Stimulated activated CD8-positive, alpha-beta memory T cell treated with anti-CD3 and anti-CD28 coated beads, Interleukin-2, amount 100 ng/mL, for 48 hours (primary cell): ENCODE measurements around the gene AAK1.
"Not testable (repeated sequence)": the region's sequence is repeated elsewhere in the genome, so short reads cannot be mapped to it uniquely, and the experiment has no call there.

Experiments used
- DNase-seq, 2 donors: peaks; one replicate each; pipeline ENCODE4 v3.0.0-alpha.2; 2020; ENCODE audit warnings: low read depth in 2 of 2

Gene AAK1

GRCh38 chr2:69643602-69644505 lies at the start of gene AAK1:
AAK1 (minus strand) TSS chr2:69643739; CDS start chr2:69643040, 699 bp downstream.
- DNase-seq: peak; percentile 84 to 88

DNA sequence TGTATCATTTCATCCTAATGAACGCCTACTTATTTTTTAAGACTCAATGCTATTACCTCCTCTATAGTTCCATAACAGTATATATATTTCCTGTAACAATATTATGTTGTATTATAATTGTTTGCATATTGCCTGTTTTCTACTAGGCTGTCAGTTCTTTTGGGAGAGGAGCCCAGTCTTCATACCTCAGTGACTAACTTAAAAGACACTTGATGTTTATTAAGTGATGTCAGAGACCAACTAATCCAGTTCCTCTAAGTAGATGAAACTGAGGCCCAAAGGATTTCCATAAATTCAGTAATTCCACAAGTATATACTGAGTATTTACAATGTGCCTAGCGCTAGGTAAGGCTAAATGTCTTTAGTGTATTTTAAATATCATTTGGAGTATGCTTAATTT lies 48.9 kb upstream of the AAK1 start:
- no peak for DNase-seq

DNA sequence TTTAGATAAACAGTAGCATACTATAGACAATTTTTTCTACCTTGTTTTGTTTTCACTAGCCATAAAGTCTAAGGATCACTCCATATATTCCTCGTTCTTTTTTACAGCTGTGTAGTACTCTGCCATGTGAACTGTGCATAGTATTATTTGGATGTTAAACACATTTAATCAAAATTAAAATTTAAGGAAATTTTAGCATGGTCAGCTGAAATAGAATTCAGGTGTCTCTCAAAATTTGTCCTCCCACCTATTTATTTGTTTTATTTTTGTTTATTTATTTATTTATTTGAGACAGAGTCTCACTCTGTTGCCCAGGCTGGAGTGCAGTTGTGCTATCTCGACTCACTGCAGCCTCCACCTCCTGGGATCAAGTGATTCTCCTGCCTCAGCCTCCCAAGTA lies 46.4 kb upstream of the AAK1 start:
- no peak for DNase-seq

DNA sequence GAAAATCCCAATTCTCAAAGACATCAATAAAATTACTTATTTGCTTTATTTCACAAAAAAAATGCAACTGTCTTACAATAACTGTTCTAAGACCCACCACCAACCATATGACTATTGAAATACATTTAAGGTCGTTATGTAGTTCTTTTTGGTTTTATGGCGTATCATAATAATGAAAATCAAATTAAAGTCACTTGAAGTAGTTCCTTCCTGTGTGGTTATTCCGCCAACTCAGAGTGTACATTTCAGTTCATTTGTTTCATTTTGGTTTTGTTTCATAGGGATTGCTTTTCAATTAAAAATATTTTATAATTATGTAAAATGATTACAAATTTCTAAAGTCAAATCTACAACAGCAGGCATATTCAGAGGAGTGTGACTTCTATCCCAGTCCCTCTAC lies 45.9 kb upstream of the AAK1 start:
- no peak for DNase-seq

GRCh38 chr2:69687971-69688611 lies 44.6 kb upstream of the AAK1 start:
- DNase-seq: no peak

- DNase-seq: no peak
Measured at GRCh38 chr2:69686813-69687212, 43.3 kb upstream of the AAK1 start.

- peak; percentile 28 to 35 for DNase-seq
Measured at GRCh38 chr2:69685321-69686048, 41.9 kb upstream of the AAK1 start.

GRCh38 chr2:69683170-69683971 lies 39.8 kb upstream of the AAK1 start:
- no peak for DNase-seq

DNA sequence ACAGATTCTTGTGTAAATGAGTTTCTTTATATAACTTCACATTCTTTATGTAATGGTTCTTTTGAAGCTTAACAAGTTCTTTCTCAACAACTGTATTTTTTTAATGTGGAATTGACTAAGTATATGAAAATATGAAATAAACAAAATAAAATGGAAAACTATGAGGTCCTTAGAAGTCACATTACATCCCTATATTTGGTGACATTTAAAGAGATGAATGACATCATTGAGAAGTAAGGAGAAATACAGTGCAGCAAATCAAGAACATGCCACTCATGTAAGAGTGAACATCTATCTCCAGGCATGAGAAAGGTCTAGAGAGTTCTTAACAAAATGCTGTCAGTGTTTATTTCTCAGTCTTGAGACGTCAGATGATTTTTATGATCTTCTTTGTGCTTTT lies 39.0 kb upstream of the AAK1 start:
- no peak for DNase-seq

DNA sequence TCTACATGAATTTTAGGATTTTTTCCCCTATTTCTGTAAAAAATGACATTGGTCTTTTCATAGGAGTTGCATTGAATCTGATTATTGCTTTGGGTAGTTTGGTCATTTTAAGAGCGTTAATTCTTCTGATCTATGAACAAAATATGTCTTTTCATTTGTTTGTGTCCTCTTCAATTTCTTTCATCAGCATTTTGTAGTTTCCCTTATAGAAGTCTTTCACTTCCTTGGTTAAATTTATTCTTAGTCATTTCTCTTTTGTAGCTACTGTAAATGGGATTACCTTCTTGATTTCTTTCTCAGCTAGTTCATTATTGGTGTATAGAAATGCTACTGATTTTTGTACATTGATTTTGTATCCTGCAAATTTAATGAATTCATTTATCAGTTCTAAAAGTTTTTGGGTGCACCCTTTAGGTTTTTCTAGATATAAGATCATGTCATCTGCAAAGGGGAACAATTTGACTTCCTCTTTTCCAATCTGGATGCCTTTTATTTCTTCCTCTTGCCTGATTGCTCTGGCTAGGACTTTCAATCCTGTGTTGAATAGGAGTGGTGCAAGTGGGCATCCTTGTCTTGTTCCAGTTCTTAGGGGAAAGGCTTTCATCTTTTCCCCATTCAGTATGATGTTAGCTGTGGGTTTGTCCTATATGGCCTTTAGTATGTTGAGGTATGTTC lies 36.6 kb upstream of the AAK1 start:
- no peak for DNase-seq

DNA sequence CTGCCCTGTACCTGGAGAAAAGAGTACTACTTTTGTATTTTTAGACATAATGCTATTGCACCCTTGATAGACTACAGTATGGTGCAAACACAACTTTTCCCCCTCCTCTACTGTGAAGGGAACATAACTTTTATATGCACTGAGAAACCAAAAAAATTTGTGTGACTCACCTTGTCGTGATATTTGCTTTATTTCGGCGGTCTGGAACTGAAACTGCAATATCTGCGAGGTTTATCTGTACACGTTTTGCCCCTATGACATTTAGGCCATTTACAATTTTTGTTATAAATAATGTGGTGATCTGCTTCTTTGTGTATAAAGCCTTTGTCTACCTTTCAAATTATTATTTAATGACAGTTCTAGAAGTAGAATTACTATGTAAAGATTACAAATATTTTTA lies 34.4 kb upstream of the AAK1 start:
- no peak for DNase-seq

- no peak for DNase-seq
Measured at GRCh38 chr2:69676146-69676545, 32.6 kb upstream of the AAK1 start.

DNA sequence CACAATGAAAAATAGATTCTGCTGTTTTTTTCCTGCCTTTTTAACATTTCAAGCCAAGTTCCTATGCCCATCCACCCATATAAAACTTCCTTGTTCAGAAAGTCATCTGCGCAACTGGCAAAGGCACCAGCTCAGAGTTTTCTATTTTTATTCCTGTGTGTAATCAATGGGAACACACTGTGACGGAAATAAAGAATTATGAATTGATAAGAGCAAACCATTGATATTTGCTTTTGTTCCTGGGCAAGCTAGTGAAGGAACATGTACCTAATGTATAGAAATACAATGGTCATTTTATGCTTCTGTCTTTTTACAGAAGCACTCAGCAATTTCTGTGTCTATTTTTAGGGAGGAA lies 30.8 kb upstream of the AAK1 start:
- no peak for DNase-seq

DNA sequence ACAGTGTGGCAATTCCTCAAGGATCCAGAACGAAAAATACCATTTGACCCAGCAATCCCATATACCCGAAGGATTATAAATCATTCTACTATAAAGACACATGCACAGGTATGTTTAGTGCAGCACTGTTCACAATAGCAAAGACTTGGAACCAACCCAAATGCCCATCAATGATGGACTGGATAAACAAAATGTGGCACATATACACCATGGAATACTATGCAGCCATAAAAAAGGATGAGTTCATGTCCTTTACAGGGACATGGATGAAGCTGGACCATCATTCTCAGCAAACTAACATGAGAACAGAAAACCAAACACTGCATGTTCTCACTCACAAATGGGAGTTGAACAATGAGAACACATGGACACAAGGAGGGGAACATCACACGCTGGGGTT lies 29.6 kb upstream of the AAK1 start:
- DNase-seq: not testable (repeated sequence)

DNA sequence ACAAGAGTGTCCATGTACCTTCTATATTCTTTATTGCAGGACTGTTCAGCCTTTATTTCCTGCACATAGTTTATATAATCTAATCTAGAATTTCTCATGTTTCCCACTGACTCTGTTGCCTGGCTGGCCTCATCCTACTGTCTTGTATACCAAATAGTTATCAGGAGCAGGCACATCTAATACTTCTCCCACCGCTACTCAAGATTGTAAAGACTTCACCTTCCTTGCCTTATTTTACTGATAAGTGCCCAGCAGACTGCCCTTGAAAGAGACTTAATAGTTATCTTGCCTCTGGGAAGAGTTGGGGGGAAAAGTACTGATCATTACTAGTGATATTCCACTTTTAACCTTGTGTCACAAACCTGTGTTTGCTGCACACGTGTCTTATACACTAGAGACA lies 26.1 kb upstream of the AAK1 start:
- no peak for DNase-seq

DNA sequence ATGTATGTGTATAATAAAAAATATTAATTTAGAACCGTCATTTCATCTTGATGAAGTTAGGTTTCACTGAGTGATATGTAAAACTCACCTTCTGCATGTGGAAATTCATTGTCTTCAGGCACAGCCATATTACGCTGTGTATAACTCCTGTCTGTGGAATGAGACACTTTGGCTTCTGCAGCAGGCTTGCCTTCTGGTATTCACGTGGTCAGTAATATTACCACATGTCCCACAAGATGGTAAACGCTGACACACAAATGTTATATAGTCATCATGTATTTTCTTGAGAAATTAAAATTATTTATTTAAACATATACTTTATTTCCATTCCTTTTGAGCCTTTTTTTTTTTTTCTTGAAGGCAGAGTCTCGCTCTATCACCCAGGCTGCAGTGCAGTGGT lies 25.1 kb upstream of the AAK1 start:
- DNase-seq: no peak

GRCh38 chr2:69667805-69668382 lies 24.4 kb upstream of the AAK1 start:
- no peak for DNase-seq

DNA sequence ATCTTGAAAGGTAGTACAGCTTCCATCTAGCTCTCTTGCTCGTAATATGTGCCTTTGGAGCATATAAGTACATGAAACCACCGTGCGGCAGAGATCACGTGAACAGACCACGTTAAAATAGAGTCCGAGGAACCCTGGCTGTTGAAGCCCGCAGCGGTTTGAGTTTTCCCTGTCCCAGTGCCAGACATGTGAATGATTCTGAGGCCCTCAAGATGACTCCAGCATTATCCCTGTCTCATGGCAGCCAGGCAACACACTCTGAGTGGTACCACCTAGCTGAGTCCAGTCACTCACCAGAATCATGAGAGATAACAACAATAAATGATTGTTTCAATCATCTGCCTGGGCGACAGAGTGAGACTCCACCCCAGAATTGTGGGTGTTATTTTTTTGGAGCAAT lies 21.6 kb upstream of the AAK1 start:
- DNase-seq: no peak

- DNase-seq: no peak
Measured at GRCh38 chr2:69663860-69664259, 20.3 kb upstream of the AAK1 start.

- DNase-seq: not testable (repeated sequence)
Measured at GRCh38 chr2:69662547-69662946, 19.0 kb upstream of the AAK1 start.

DNA sequence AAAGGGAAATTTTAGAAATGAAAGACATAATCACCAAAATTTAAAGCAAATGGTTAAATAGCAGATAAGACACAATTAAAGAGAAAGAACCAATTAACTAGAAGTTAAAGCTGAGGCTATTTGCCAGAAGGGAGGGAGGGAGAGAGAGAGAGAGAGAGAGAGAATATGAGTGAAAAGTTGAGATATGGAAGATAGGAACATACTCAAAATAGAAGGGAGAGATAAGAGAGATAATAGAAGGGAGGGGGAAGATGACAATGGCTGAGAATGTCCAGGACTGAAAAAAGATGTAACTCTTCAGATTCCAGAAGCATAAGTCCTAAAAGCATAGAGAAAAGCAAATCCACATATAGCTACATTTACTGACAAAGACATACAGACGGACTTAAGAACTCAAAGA lies 17.1 kb upstream of the AAK1 start:
- DNase-seq: no peak
